ENCODE data around the gene ECHDC1.
"Not testable (repeated sequence)": the region's sequence is repeated elsewhere in the genome, so short reads cannot be mapped to it uniquely, and the experiment has no call there.

ECHDC1 gene

DNA sequence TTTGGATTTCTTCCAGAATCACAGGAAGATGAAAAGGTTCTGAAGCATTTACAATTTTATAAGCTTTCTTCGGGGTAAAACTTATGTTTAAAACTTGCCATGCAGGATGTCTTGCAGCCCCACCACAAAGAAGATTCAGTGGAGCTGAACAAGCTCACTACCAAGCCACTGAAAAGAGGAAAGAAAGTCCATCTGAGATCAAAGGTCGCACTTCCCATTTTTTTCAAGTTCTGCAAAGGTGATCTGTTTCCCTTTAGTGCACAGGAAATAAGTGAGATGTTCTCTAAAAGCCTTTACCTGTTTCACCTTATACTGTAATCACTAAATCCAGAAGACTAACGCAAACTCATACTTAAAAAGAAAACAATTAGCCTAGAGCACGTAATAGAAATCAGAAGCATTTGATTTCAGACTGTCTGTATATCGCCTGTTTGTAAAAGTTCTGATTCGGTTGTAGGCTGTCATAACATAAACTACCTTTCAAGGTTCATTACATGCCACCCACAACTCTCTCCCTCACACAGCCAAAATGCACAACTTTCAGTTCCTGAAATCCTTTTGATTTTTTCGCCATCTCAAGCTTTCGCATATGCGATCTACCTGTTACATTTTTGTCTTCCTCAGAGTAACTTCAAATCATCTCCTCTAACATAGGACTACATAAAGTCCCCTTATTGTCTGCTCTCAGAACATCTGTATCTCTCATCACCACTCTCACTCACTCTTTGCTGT is 1.8 kb downstream of the ECHDC1 start:
- DNase-seq = no peak

DNA sequence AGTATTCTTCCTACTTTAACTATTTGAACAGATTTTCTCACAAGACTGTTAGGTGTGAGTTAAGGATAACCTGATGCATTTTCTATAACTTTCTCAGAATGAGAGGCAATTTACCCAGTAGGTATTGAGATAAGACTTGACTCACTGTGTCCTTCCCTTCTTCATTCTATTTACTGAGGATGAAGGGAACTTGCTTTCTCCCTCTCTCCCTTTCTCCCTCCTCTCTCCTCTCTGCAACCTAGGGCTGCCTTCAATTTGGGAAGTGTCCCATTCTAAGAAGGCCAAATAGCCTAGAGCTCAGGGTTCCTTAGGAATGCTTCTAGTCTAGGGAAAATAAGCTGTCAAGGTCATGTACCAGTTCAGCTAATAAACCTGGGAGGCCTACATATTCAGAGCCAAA is 3.2 kb downstream of the ECHDC1 start:
- no peak for DNase-seq

DNA sequence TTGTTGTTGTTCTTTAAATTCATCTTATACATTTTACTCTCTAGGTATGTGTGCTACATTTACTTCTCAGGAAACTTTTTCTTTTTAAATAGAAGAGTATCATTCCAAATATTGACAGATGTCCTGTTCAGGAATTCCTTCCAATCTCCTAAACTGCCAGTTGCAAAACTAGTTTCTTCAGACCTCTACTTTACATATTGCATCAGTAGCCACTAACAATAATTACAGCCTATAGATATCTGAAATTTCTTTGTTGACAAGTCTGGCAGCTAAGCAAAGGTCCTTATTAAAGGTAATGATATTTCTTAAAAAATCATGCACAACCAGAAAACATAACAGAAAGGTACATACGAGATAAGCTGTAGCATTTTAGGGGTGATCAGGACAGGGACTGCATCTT is 4.5 kb downstream of the ECHDC1 start:
- DNase-seq = no peak

DNA sequence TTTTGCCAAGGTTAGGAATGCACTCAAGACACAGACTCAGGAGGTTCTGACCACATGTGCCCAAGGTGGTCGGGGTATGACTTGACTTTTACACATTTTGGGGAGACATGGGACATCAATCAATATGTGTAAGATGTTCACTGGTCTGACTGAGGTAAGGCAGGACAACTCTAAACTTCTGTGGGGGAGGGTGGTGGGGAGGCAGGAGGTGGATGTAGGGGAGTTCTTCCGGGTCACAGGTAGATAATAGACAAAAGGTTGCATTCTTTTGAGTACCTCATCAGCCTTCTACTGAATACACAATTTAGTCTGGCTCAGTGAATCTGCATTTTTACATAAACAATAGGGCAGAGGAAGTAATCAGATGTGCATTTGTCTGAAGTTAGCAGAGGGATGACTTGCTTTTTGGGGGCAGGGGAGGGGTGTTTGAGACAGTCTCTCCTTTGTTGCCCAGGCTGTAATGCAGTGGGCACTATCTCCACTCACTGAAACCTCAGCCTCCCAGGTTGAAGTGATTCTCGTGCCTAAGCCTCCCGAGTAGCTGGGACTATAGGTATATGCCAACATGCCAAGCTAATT is 10.9 kb downstream of the ECHDC1 start:
- no peak for DNase-seq

DNA sequence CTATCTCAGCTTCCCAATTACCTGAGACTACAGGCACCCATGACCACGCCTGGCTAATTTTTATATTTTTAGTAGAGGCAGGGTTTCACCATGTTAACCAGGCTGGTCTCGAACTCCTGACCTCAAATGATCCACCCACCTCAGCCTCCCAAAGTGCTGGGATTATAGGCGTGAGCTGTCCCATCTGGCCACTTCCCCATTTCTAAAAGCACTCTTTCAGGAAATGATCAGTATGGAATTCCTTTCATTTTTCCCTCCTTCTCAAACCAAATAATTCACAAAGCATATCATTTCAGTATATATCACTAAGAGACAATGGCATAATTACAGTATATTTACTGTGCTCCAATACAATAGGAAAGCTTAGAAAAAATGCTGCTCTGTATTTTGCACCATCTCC is 12.2 kb downstream of the ECHDC1 start:
- not testable (repeated sequence) for DNase-seq

DNA sequence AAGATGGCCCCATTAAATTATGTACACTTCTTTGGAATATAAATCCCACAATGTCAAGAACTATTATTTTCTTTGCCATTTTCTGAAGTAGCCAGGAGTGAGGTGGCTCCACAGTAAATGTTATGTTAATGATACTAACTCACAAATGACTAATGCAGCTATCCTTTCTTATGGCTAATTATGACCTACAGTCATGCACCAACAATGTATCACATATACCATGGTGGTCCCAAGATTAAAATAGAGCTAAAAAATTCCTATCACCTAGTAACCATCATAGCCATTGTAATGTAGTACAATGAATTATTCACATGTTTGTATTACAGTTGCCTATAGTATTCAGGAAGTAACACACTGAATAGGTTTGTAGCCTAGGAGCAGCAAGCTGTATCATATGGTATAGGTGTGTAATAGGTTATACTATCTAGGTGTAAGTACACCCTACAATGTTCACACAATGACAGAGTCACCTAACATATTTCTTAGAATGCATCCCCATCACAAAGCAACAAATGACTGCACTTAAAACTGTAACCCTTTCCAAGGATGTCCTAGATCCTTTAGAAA is 15.3 kb downstream of the ECHDC1 start:
- no peak for DNase-seq

DNA sequence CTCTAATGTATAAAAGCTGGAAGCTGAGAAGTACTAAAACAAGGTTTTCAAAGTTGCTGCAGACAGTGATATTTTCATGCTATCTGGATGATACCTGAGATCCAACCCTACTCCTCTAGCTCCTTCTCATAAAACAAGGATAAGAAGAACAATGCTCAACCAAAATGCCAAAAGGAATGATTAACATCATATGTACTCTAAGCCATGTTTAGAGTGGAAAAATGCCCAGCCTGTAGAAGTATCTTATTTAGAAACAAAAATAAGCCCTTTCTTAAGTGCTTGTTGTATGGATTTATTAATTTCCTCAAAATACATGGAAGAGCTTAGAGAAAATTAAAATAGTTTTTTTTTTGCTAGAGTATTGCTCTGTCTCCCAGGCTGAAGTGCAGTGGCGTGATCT is 23.7 kb downstream of the ECHDC1 start:
- no peak for DNase-seq

DNA sequence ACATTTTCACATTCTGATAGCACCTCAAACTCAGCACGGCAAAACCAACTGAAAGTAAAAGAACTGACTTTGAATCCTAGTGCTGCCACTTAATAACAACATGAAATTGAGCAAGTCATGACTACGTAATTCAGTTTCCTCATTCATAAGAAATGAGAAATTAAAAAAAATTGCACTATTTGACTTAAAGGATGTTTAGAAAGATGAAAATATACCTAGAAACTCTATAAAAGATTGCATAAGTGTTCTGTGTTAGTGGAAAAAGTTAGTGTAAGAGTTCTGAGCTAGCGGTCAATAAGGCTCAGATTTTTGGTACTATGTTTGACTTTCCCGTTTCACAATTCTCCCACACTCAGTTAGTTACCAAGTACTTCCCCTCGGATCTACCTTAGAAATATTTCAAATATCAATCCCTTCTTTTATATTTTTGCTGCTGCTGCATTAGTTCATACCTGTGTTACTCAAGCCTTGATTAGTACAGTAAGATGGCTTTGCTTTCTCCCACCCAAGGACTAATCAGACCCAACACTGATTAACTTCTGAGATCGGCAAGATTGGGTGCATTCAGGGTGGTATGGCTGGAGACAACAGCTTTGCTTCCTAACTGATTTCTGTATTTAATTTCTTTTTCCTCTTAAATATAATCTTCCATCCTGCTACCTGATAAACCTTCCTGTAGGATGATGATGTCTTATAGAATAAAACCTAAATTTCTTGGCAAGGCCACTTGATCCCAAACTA is 25.9 kb downstream of the ECHDC1 start:
- DNase-seq = no peak

DNA sequence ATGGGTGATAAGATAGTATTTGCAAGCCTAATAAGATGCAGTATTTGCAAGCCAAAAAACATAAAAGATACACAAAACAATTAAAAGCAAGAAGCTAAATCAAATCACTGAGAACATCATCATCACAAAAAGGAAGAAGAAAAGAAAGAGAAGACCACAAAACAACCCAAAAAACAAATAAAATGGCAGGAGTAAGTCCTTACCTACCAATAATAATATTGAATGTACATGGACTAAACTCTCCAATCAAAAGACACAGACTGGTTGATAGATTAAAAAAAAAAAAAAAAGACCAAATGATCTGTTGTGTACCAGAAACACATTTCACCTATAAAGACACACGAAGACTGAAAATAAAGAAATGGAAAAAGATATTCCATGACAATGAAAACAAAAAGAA is 37.7 kb downstream of the ECHDC1 start:
- no peak for DNase-seq

DNA sequence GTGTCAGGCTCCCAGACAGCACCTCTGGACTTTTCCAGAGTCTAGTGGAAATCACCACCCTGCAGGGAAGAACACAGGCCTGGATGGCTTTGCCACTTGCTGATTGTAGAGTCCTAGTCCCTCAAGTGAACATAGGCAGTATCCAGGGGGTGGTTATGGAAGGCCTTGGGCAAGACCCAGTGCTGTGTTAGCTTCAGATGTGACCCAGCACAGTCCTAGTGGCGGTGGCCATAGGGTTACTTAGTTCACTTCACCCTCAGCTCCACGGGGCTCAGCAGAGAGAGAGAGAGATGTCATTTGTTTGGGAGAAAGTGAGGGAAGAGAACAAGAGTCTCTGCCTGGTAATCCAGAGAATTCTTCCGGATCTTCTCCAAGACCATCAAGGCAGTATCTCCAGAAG is 39.5 kb downstream of the ECHDC1 start:
- DNase-seq = no peak

DNA sequence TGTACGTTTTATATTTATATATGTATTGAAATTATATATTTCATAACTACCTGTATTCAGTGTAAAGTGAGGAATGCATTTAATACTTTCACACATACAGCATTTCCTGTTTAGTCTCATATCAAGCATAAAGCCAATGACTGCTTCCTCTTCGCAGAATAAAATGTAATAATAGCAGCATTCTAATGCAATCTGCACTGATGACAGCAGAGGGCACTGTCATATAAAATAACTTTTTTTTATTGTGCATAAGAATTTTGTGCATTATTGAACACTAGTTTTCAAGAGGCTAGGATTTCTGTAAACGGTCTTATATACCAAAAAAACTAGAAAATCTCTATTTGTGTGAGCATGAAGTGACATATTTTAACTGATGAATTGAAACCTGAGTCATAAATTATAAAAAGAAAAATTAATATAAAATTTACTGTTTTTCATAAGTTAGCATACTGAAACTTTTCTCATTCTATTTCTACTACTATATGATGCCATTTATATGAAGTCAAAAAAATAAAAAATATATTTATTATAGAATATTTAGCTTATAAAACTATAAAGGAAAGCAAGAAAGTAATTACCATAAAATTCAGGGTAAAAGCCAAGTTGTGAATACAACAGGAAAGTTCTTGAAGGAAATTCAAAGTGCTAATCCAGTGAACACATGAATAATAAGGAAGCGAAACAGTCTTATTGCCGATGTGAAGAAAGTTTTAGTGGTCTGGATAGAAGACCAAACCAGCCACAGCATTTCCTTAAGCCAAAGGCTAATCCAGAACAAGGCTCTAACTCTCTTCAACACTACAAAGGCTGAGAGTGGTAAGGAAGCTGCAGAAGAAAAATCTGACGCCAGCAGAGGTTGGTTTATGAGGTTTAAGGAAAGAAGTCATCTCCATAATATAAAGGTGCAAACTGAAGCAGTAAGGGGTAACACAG is 40.4 kb downstream of the ECHDC1 start:
- DNase-seq = peak; percentile 41

DNA sequence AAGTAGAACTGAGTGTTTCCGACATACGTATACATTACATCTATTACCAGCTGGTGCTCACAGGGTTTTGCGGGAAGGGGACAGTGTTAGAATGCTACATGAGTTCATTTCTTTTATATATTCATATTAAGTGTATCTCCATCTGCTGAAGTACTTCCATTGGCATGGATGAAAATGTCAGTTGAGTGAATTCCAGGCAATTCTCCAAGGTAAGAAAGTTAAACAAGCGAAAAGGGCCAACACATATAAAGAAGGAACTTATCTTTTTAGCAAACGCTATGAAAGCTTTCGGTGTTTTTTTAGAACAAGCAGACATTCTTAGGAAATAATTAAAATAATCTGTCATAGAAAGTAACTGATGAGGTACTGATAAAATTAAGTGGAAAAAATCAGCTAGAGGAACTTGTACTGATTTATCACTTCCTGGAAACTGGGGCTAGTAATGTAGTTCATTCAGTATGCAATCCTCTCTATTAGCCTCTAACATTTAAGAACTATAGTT is 42.2 kb downstream of the ECHDC1 start:
- no peak for DNase-seq

DNA sequence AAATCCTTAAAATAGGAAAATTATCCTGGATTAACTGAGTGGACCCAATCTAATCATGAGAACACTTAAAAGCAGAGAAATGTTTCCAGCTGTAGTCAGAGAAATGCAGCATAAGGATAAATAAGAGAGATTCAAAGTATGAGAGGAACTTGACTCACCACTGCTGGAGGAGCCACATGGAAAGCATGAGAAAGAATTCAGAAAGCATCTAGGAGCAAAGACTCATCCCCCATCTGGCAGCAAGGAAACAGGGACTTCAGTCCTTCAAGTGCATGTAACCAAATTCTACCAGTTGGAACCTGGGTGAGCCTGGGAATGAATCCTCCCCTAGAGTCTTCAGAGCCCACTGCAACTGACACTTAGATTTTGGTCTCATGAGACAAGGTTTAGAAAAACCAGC is 43.0 kb downstream of the ECHDC1 start:
- no peak for DNase-seq

DNA sequence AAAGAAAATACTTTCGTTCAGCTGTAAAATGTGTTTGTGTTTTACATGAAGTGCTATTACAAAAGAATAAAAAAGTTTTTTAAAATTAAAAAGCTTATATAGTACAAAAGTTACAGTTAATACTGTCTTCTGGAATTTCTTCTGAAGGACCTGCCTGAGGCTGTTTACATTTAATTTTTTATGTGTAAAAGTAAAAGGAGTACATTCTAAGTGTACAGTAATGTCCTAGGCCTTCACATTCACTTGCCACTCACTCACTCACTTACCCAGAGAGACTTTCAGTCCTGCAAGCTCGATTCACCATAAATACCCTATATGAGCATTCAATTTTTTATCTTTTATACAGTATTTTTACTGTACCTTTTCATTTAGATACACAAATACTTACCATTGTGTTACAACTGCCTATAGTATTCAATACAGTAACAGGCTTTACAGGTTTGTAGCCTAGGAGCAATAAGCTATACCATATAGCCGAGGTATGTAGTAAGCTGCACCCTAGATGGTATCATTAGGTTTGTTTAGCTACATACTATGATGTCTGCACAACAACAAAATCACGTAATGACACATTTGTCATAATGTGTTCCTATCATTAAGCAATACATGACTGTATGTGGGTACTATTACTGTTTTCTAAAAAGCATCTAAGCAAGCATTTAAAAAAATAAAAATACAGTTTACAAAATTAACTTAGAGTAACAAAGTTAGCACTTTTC is 43.7 kb downstream of the ECHDC1 start:
- no peak for DNase-seq

DNA sequence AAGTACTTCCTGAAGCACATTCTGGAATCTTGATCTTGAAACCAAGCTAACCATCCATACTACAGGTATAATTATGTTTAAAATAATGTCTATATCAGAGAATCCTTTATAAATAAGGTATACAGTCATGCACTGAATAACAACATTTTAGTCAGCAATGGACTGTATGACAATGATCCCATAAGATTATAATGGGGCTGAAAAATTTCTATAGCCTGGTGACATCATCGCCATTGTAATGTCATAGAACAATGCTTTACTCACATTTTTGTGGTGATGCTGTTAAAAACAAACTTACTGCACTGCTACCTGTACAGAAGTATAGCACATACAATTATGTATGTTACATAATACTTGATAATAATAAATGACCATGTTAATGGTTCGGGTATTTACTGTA is 44.9 kb downstream of the ECHDC1 start:
- no peak for DNase-seq

DNA sequence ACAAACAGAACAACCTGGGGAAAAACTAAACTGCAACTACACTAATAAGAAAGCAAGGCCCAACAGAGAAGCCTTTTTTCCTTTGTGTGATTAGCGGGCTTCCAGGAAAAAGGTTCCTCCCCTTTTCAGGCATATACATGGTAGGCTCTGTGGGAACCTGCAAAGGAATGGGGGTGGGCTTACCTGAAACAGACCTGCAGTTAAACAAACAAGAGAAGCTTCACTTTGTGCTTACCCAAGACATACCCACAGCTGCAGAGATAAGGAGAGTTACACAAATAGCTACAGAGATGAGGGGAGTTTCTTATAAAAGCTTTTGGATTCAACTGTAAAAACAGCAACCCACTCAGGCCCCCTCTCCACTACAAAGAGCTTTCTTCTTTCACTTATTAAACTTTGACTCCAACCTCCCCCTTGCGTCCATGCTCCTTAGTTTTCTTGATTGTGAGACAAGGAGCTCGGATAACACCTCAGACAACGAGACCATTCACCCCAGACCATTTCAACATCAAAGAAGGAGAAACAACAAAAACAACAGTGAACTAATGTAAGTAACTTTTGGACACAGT is 45.8 kb downstream of the ECHDC1 start:
- no peak for DNase-seq

DNA sequence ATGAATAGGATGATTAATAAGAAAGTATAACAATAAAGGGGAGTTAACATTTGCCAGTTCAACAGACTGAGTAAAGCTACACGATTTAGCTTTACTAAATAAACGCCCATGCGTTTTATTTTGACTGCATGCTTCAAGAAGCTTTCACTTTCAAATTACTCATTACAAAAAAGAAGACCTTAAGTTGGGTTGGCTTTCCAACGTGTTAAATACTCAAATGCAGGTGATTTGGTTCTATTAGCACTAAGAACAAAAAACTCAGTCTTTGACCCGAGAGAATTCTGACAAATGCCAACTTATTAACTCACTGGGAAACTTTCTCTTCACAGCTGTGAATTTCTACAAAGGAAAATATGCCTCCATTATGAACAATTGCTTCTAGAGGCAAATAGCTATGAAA is 51.9 kb downstream of the ECHDC1 start:
- no peak for DNase-seq

DNA sequence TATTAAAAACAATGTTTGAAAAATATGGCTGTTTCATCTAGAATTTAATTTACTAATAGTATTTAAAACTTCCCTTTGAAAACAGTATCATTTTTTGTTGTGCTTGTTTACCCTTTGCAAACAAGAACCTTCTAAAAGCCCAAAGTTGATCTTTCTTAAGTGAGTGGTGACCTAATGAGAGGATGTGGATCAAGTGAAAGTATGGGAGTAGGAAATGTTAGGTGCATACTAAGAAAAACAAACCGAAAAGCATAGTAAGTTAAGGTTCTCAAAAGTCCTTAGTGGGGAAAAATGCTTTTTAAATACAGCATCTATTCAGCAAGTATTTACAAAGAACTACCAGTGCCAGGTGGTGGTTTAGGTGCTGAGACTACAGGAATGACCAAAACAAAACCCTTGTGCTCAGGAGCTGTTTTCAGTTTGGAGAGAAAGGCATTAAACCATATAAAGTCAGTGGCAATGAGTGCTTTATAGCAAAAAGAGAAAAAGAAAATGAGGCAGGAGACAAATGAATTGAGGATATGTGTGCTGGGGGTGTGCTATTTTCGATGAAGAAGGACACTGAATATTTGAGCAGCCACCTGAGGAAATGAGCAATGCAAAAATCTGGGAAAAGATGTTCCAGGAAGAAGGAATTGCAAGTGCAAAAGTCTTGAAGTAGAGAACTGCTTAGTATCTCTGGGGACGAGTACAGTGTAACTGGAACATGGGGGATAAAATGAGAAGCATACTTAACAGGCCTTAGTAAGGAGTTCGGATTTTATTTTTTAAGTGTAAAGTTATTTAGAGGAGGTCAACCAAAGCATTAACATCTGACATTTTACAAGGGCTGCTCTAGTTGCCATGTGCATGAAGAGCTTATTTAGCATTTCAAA is 52.8 kb downstream of the ECHDC1 start:
- no peak for DNase-seq

DNA sequence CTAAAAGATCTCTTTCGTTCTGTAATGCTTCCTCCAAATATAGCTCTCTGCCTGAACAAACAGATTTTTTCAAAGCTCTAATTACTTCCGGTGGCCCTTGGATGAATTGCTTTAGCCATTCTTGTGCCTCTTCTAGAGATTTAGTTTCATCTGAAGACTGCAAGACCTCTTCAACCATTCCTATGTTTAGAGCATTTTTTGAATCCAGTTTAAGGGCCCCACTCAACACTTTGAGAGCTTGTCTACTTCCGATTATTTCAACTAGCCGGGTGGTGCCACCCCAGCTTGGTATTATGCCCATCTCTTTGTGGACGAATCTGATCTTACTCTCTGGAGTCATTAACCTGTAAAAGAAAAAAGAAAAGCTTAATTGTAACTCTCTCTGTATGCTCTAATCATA is 53.5 kb downstream of the ECHDC1 start:
- DNase-seq = no peak

DNA sequence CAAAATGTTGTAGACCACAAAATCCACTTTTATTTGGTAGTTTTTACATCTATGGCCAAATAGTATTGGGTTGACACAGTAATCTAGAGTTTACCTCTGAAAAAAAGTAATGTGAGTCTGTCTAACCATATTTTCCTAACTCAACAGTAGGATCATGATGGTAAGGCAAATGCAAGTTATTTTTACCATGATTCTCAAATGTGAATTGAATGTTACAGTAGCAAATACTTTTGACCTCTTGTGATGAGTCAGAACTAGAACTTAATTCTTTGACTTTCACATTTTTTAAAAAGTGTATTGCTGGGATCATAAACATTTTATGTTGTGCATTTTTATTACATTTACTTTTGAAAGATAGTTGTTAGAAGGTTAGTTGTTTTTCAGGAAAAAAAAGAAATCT is 54.7 kb downstream of the ECHDC1 start:
- no peak for DNase-seq

DNA sequence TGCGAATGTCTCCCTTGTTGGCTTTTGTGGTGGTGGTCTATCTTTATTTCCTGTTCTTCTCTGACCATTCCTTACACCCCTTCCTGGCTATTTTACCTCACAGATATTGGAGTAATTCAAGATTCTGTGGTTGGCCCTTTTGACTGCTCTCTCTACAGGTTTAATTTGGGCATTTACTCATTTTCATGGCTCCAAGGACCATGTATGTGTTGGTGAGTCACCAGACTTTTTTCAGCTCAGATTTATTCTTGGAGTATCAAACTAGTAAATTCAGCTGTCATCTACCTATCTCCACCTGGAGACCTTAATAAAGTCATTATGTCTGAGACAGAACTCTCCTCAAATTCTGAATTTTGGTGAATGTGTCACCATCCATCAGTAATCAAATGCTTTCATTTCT is 61.2 kb downstream of the ECHDC1 start:
- DNase-seq = no peak
